WTC11 (cell line): ENCODE results near the gene CARD9. TPM values are rescaled to one million over a fixed set of nuclear protein-coding genes. Genes with fewer than 3 reads are reported as not detected.
"Not testable (repeated sequence)": the region's sequence is repeated elsewhere in the genome, so short reads cannot be mapped to it uniquely, and the experiment has no call there.

Experiments
- ATAC-seq: fragments of 200-7000 bp; cut with Tn5 transposase; 2 replicates; pipeline ENCODE4 v1.10.0; 2021; ENCODE audit warnings: mild to moderate bottlenecking, moderate library complexity
- CTCF ChIA-PET: fragments of 300-600 bp; sonication (Branson Sonifier 250); formaldehyde crosslinking; loops from one replicate; lab custom pipeline; 2021; ENCODE audit warnings: antibody characterized with exemption; lab: Charles Lee
- POLR2A ChIA-PET: fragments of 350-600 bp; sonication (Branson Sonifier 250); formaldehyde crosslinking; loops from one replicate; lab custom pipeline; 2021; ENCODE audit warnings: antibody characterized with exemption; lab: Charles Lee
- DNase-seq: peaks from one replicate; pipeline ENCODE4 v3.0.0; 2021; ENCODE audit warnings: low spot score
- H3K27ac Mint-ChIP-seq: 2 replicates; pipeline ENCODE4 v1.8.0; 2021; ENCODE audit warnings: mixed read lengths
- H3K27me3 Mint-ChIP-seq: 2 replicates; pipeline ENCODE4 v1.8.0; 2021; ENCODE audit warnings: low read depth, mild to moderate bottlenecking, moderate library complexity, mixed read lengths
- H3K36me3 Mint-ChIP-seq: 2 replicates; pipeline ENCODE4 v1.8.0; 2021; ENCODE audit warnings: mixed read lengths
- H3K4me1 Mint-ChIP-seq: 2 replicates; pipeline ENCODE4 v1.8.0; 2022; ENCODE audit warnings: mixed read lengths
- H3K4me3 Mint-ChIP-seq: 2 replicates; pipeline ENCODE4 v1.8.0; 2021; ENCODE audit warnings: mild to moderate bottlenecking, moderate library complexity, mixed read lengths
- H3K9me3 Mint-ChIP-seq: 2 replicates; pipeline ENCODE4 v1.8.0; 2021; ENCODE audit warnings: mixed read lengths
- ERG ChIP-seq: fragments of 250-450 bp; sonication (Bioruptor Pico); IDR thresholded peaks from 2 replicates; pipeline ENCODE4 v1.8.0; 2021; ENCODE audit warnings: mild to moderate bottlenecking
- NFE2L1 ChIP-seq: sonication (generic); formaldehyde crosslinking; IDR thresholded peaks from 2 replicates; pipeline ENCODE4 v1.8.1; 2023; ENCODE audit warnings: missing genetic modification reagents
- NR3C1 ChIP-seq: sonication (generic); formaldehyde crosslinking; conservative IDR thresholded peaks from 2 replicates; pipeline ENCODE4 v1.8.1; 2023; ENCODE audit warnings: low read depth, mild to moderate bottlenecking, missing genetic modification reagents
- TEAD4 ChIP-seq: sonication (generic); formaldehyde crosslinking; IDR thresholded peaks from 2 replicates; pipeline ENCODE4 v1.8.0; 2022; ENCODE audit warnings: mild to moderate bottlenecking, missing genetic modification reagents
- ZNF263 ChIP-seq: sonication (generic); formaldehyde crosslinking; IDR thresholded peaks from 2 replicates; pipeline ENCODE4 v1.8.1; 2022; ENCODE audit warnings: low read depth, mild to moderate bottlenecking, moderate library complexity, missing genetic modification reagents
- ZNF317 ChIP-seq: sonication (generic); formaldehyde crosslinking; IDR thresholded peaks from 2 replicates; pipeline ENCODE4 v1.8.1; 2023; ENCODE audit warnings: low read depth, mild to moderate bottlenecking, moderate library complexity, missing genetic modification reagents, borderline replicate concordance
- ZNF532 ChIP-seq: fragments of 250-450 bp; sonication (Bioruptor Pico); IDR thresholded peaks from 2 replicates; pipeline ENCODE4 v1.9.0; 2021; ENCODE audit warnings: mild to moderate bottlenecking, borderline replicate concordance
- total RNA-seq: library from RNA; stranded (reverse); gene quantifications from 3 replicates; pipeline ENCODE4 v1.2.3, GENCODE V29; 2021
- TF ChIP-seq, protein P1 (sequence below): sonication (generic); formaldehyde crosslinking; IDR thresholded peaks from 2 replicates; pipeline ENCODE4 v1.8.0; 2022; ENCODE audit warnings: mild to moderate bottlenecking, missing genetic modification reagents
- TF ChIP-seq, protein P2 (sequence below): sonication (generic); formaldehyde crosslinking; IDR thresholded peaks from 2 replicates; pipeline ENCODE4 v1.8.1; 2023; ENCODE audit warnings: mild to moderate bottlenecking, missing genetic modification reagents
- TF ChIP-seq, protein P3 (sequence below): sonication (generic); formaldehyde crosslinking; IDR thresholded peaks from 2 replicates; pipeline ENCODE4 v1.8.1; 2023; ENCODE audit warnings: mild to moderate bottlenecking, moderate library complexity, missing genetic modification reagents

The CARD9 gene
- total RNA-seq, 1 experiment from 2014 or later, result 0.96 TPM

DNA sequence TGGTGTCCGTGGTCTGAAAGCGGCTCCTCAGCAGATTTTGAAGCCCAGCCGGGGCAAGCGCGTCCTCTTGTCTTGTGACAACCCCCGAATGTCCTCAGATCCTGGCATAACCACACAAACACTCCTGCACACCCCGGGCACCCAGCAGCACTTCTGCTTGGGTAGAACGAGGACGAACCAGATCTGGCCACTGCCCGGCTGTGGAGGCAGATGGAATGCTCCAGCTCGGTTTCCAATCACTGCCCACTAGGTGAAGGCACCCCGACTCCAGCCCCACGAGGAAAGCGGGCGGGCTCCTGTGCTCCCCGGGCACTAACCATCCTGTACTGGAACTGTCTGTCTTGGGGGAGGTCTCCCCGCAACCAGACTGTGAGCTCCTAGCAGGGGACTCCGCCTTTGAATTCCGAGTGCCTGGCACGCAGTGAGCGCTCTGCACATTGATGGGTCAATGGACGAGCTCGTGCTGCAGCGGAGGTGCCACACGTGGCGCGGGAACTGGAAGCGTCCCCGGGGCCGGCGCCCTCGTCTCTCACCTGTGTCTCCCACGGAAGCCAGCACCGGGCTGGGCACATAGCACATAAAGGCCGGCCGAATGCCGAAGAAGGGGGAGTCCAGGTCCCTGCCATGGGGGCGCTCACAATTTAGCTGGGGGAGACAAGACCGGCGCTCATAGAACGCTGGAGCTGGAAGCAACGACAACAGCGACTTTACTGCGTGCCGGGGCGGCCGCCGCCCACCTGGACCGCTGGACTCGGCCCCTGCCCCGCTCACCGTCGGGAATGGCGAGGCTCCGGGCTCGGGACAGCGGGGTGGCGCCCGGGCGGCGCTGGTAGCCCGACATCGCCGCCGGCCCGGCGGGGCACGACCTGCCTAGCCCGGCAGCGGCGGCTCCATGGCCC, 36.3 kb upstream of the CARD9 start (continued):
- TF ChIP-seq ERG, result no peak
- TF ChIP-seq, protein P1, sequence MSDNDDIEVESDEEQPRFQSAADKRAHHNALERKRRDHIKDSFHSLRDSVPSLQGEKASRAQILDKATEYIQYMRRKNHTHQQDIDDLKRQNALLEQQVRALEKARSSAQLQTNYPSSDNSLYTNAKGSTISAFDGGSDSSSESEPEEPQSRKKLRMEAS (CRISPR knock-in tag), result peak; percentile 48; the same call in 1 of the 2 replicates
- TF ChIP-seq NFE2L1, result no peak
- 0 out of 2 replicates have a peak, but pooled peaks have one; percentile 19 for TF ChIP-seq TEAD4 (CRISPR knock-in tag)

- peak overlapping the region; percentile 46; the same call in 1 of the 2 replicates for H3K27ac Mint-ChIP-seq
- H3K4me1 Mint-ChIP-seq, result peaks cover 27% of the 10 kb centered on the region
- H3K36me3 Mint-ChIP-seq, result peaks cover 64% of the 10 kb centered on the region
- H3K4me3 Mint-ChIP-seq, result peak overlapping the region; percentile 24; the same call in 1 of the 2 replicates
- ChIA-PET CTCF (interaction anchor here (1.2 to 2.4 kb wide), 2 partner anchors 7 to 17 kb away, joined by 3 to 11 read pairs; no protein-coding TSS in a partner anchor), POLR2A (interaction anchor here (1.1 kb wide), 1 partner anchor 219 kb away, joined by 3 read pairs; no protein-coding TSS in a partner anchor)
- ATAC-seq (no peak), DNase-seq (no peak)
- H3K9me3 Mint-ChIP-seq, result no peaks in the 10 kb centered on the region
- H3K27me3 Mint-ChIP-seq, result no peaks in the 10 kb centered on the region
- TF ChIP-seq, protein P2, sequence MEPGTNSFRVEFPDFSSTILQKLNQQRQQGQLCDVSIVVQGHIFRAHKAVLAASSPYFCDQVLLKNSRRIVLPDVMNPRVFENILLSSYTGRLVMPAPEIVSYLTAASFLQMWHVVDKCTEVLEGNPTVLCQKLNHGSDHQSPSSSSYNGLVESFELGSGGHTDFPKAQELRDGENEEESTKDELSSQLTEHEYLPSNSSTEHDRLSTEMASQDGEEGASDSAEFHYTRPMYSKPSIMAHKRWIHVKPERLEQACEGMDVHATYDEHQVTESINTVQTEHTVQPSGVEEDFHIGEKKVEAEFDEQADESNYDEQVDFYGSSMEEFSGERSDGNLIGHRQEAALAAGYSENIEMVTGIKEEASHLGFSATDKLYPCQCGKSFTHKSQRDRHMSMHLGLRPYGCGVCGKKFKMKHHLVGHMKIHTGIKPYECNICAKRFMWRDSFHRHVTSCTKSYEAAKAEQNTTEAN, result no peak
- no peak for TF ChIP-seq TEAD4 (CRISPR knock-in tag)
- TF ChIP-seq, protein P3, sequence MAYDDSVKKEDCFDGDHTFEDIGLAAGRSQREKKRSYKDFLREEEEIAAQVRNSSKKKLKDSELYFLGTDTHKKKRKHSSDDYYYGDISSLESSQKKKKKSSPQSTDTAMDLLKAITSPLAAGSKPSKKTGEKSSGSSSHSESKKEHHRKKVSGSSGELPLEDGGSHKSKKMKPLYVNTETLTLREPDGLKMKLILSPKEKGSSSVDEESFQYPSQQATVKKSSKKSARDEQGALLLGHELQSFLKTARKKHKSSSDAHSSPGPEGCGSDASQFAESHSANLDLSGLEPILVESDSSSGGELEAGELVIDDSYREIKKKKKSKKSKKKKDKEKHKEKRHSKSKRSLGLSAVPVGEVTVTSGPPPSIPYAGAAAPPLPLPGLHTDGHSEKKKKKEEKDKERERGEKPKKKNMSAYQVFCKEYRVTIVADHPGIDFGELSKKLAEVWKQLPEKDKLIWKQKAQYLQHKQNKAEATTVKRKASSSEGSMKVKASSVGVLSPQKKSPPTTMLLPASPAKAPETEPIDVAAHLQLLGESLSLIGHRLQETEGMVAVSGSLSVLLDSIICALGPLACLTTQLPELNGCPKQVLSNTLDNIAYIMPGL (CRISPR knock-in tag), result no peak
- TF ChIP-seq, all 79 proteins: peak for 0
These were observed 34.4 kb upstream of the CARD9 start for GRCh38 chr9:136407911-136408310.

DNA sequence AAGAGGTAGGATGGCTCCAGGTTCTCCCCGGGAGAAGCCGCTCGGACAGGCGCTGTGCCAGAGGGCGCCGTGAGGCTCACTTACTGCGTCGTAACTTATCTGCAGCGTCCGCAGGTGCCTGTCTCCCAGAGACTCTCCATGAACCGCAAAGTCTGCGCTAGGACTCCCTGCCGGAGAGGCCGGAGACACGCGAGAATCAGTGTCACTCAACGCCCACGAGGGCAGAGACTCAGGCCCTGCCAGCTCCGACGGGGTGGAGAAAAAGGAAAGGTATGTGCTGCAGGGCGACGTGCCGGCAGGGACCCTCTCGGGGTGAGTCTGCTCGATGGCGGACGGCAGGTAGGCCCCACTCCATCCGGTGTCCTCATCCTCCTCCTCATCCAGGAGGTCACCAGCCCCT, 33.6 kb upstream of the CARD9 start:
- H3K27ac Mint-ChIP-seq, H3K4me3 Mint-ChIP-seq, H3K27me3 Mint-ChIP-seq, ATAC-seq, H3K9me3 Mint-ChIP-seq, DNase-seq, CTCF ChIA-PET: not testable (repeated sequence)
- POLR2A ChIA-PET, result interaction anchor here (1.1 kb wide), 1 partner anchor 220 kb away, joined by 3 read pairs; no protein-coding TSS in a partner anchor
- Mint-ChIP-seq H3K36me3 (peaks cover 63% of the 10 kb centered on the region), H3K4me1 (peaks cover 25% of the 10 kb centered on the region)

DNA sequence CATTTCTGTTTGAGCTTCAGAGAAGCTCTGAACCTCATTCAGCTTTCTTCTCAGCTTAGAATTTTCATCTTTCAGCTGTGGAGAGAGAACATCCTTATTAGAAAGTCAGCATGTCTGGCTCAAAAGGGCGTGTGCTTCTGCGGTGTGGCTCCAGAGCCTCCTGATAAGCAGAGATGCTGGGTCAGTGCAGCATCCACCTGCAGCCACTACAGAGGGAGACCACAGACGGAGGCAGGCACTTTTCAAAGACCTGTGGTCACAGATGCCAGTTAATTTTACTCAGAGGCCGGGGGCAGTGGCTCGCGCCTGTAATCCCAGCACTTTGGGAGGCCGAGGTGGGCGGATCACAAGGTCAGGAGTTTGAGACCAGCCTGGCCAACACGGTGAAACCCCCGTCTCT, 32.4 kb upstream of the CARD9 start:
- H3K27ac Mint-ChIP-seq, DNase-seq, H3K27me3 Mint-ChIP-seq, H3K9me3 Mint-ChIP-seq, POLR2A ChIA-PET, ATAC-seq, H3K4me3 Mint-ChIP-seq, CTCF ChIA-PET: not testable (repeated sequence)
- Mint-ChIP-seq H3K4me1 (peaks cover 16% of the 10 kb centered on the region), H3K36me3 (peaks cover 59% of the 10 kb centered on the region)

GRCh38 chr9:136405481-136405880, 32.0 kb upstream of the CARD9 start:
- no peak for DNase-seq
- Mint-ChIP-seq H3K27me3 (no peaks in the 10 kb centered on the region), H3K4me3 (no peak overlapping the region), H3K36me3 (peaks cover 59% of the 10 kb centered on the region), H3K27ac (no peak overlapping the region), H3K4me1 (peaks cover 16% of the 10 kb centered on the region), H3K9me3 (no peaks in the 10 kb centered on the region)
- ChIA-PET POLR2A (no interaction called here), CTCF (interaction anchor here (1.6 kb wide), 1 partner anchor 60 kb away, joined by 3 read pairs; no protein-coding TSS in a partner anchor)
- ATAC-seq, result no peak
- TF ChIP-seq ZNF317 (CRISPR knock-in tag), result no peak
- no peak for TF ChIP-seq ZNF263 (CRISPR knock-in tag)
- no peak for TF ChIP-seq ZNF532 (CRISPR knock-in tag)
- no peak for TF ChIP-seq NR3C1 (CRISPR knock-in tag)
